ENCODE results near the gene HTR5A.

Gene HTR5A

GRCh38 chr7:155048006-155048405 lies 22.1 kb upstream of the HTR5A start:
- Histone ChIP-seq H3K9me3 (replicated peaks in 1 of 2; ENCODE audit: control insufficient read depth in 2 of 2, insufficient read depth in 1 of 2, low read depth in 1 of 2, low read length in 2 of 2) (no peaks in the 10 kb centered on the region), H4K91ac (ENCODE audit: low read depth, low read length, poor library complexity) (no peak overlapping the region), H2BK120ac (ENCODE audit: low read depth, low read length) (no peak overlapping the region), H3K9ac (ENCODE audit: low read depth, low read length, poor library complexity) (no peak overlapping the region), H3K23ac (ENCODE audit: low read depth, low read length, poor library complexity) (no peak overlapping the region), H3K4me2 (ENCODE audit: insufficient read depth, low read length, poor library complexity, severe bottlenecking) (no peak overlapping the region), H4K8ac (ENCODE audit: low read depth, low read length) (no peak overlapping the region), H3K36me3 (replicated peaks in 1 of 2; ENCODE audit: control insufficient read depth in 2 of 2, insufficient read depth in 2 of 2, low read length in 2 of 2) (no peaks in the 10 kb centered on the region), H2BK15ac (ENCODE audit: low read length) (no peak overlapping the region), H3K27me3 (ENCODE audit: control insufficient read depth in 3 of 3, insufficient read depth in 3 of 3, low read depth in 1 of 3, low read length in 3 of 3) (peaks cover 0 to 4% (median 0%) of the 10 kb centered on the region in 3 experiments), H3K14ac (ENCODE audit: low read length) (no peak overlapping the region), H3K4me1 (ENCODE audit: control insufficient read depth in 2 of 2, insufficient read depth in 1 of 2, low read depth in 1 of 2, low read length in 2 of 2) (peaks cover 0 to 2% of the 10 kb centered on the region in 2 donors), H2AFZ (ENCODE audit: low read length) (no peak overlapping the region), H3K18ac (ENCODE audit: low read length) (no peak overlapping the region), H2BK12ac (ENCODE audit: low read length) (no peak overlapping the region), H3K79me1 (ENCODE audit: low read depth, low read length) (no peaks in the 10 kb centered on the region), H2BK5ac (ENCODE audit: low read length) (no peak overlapping the region), H3K4me3 (ENCODE audit: low read length in 2 of 2) (no peak overlapping the region), H2AK5ac (ENCODE audit: low read depth, low read length) (no peak overlapping the region), H3K4ac (ENCODE audit: low read length) (no peak overlapping the region), H3K27ac (replicated peaks; ENCODE audit: low read length) (no peak overlapping the region)
- no CpG with 5 or more reads among the region's 4 CpGs for WGBS, 2 donors (ENCODE audit: extremely low coverage in 2 of 2, insufficient read length in 2 of 2, insufficient replicate concordance in 1 of 2)
- no peak for DNase-seq (ENCODE audit: low spot score)

DNA sequence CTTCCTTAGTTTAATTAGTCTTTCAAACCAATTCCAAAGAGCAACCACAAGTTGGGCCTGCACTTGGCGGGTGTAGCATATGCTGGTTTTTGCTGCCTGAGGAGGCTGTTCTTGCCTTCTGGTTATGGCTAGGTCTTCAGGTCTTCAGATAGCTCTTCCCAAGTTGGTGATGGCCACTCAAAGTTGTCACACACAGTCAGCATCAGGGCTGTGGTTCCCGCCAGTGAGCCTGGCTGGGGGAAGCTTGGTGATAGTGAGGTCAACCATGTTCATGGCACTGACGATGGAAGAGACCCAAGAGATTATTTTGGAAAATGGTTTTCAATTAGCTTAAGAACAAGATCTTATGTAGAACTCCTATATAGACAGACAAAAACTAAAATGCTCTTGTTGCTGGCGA lies 18.8 kb upstream of the HTR5A start:
- Histone ChIP-seq H3K14ac (ENCODE audit: low read length) (no peak overlapping the region), H3K4me2 (ENCODE audit: insufficient read depth, low read length, poor library complexity, severe bottlenecking) (no peak overlapping the region), H2BK120ac (ENCODE audit: low read depth, low read length) (no peak overlapping the region), H3K23ac (ENCODE audit: low read depth, low read length, poor library complexity) (no peak overlapping the region), H3K9ac (ENCODE audit: low read depth, low read length, poor library complexity) (no peak overlapping the region), H3K4ac (ENCODE audit: low read length) (no peak overlapping the region), H4K91ac (ENCODE audit: low read depth, low read length, poor library complexity) (no peak overlapping the region), H3K79me1 (ENCODE audit: low read depth, low read length) (no peaks in the 10 kb centered on the region), H3K9me3 (replicated peaks in 1 of 2; ENCODE audit: control insufficient read depth in 2 of 2, insufficient read depth in 1 of 2, low read depth in 1 of 2, low read length in 2 of 2) (peaks cover 0 to 2% of the 10 kb centered on the region in 2 donors), H3K18ac (ENCODE audit: low read length) (no peak overlapping the region), H3K27ac (replicated peaks; ENCODE audit: low read length) (no peak overlapping the region), H2AK5ac (ENCODE audit: low read depth, low read length) (no peak overlapping the region), H3K4me1 (ENCODE audit: control insufficient read depth in 2 of 2, insufficient read depth in 1 of 2, low read depth in 1 of 2, low read length in 2 of 2) (peaks cover 0 to 2% of the 10 kb centered on the region in 2 donors), H2BK5ac (ENCODE audit: low read length) (no peak overlapping the region), H3K4me3 (ENCODE audit: low read length in 2 of 2) (no peak overlapping the region), H3K27me3 (ENCODE audit: control insufficient read depth in 3 of 3, insufficient read depth in 3 of 3, low read depth in 1 of 3, low read length in 3 of 3) (peaks cover 0 to 8% (median 0%) of the 10 kb centered on the region in 3 experiments), H3K36me3 (replicated peaks in 1 of 2; ENCODE audit: control insufficient read depth in 2 of 2, insufficient read depth in 2 of 2, low read length in 2 of 2) (no peaks in the 10 kb centered on the region), H4K8ac (ENCODE audit: low read depth, low read length) (no peak overlapping the region), H2BK12ac (ENCODE audit: low read length) (no peak overlapping the region), H2AFZ (ENCODE audit: low read length) (no peak overlapping the region), H2BK15ac (ENCODE audit: low read length) (no peak overlapping the region)
- no peak for DNase-seq (ENCODE audit: low spot score)
- no CpG with 5 or more reads among the region's 4 CpGs for WGBS, 2 donors (ENCODE audit: extremely low coverage in 2 of 2, insufficient read length in 2 of 2, insufficient replicate concordance in 1 of 2)

GRCh38 chr7:155053002-155053401 lies 17.1 kb upstream of the HTR5A start:
- H4K8ac ChIP-seq (ENCODE audit: low read depth, low read length) = no peak overlapping the region
- H3K18ac ChIP-seq (ENCODE audit: low read length) = no peak overlapping the region
- no peak overlapping the region for H2AFZ ChIP-seq (ENCODE audit: low read length)
- no peak overlapping the region for H3K4me2 ChIP-seq (ENCODE audit: insufficient read depth, low read length, poor library complexity, severe bottlenecking)
- no peak overlapping the region for H2BK15ac ChIP-seq (ENCODE audit: low read length)
- H3K79me1 ChIP-seq (ENCODE audit: low read depth, low read length) = no peaks in the 10 kb centered on the region
- WGBS, 2 donors (ENCODE audit: extremely low coverage in 2 of 2, insufficient read length in 2 of 2, insufficient replicate concordance in 1 of 2) = no CpG with 5 or more reads among the region's 12 CpGs
- no peak overlapping the region for H2BK12ac ChIP-seq (ENCODE audit: low read length)
- no peak overlapping the region for H3K23ac ChIP-seq (ENCODE audit: low read depth, low read length, poor library complexity)
- H3K27me3 ChIP-seq (ENCODE audit: control insufficient read depth in 3 of 3, insufficient read depth in 3 of 3, low read depth in 1 of 3, low read length in 3 of 3) = peaks cover 0 to 8% (median 0%) of the 10 kb centered on the region in 3 experiments
- H3K4me3 ChIP-seq (ENCODE audit: low read length in 2 of 2) = no peak overlapping the region
- H3K4ac ChIP-seq (ENCODE audit: low read length) = no peak overlapping the region
- no peak overlapping the region for H2AK5ac ChIP-seq (ENCODE audit: low read depth, low read length)
- no peak overlapping the region for H2BK5ac ChIP-seq (ENCODE audit: low read length)
- H3K36me3 ChIP-seq (replicated peaks in 1 of 2; ENCODE audit: control insufficient read depth in 2 of 2, insufficient read depth in 2 of 2, low read length in 2 of 2) = no peaks in the 10 kb centered on the region
- no peak for DNase-seq (ENCODE audit: low spot score)
- H3K14ac ChIP-seq (ENCODE audit: low read length) = no peak overlapping the region
- no peak overlapping the region for H2BK120ac ChIP-seq (ENCODE audit: low read depth, low read length)
- no peak overlapping the region for H4K91ac ChIP-seq (ENCODE audit: low read depth, low read length, poor library complexity)
- H3K4me1 ChIP-seq (ENCODE audit: control insufficient read depth in 2 of 2, insufficient read depth in 1 of 2, low read depth in 1 of 2, low read length in 2 of 2) = peaks cover 0 to 2% of the 10 kb centered on the region in 2 donors
- H3K27ac ChIP-seq (replicated peaks; ENCODE audit: low read length) = no peak overlapping the region
- no peak overlapping the region for H3K9ac ChIP-seq (ENCODE audit: low read depth, low read length, poor library complexity)
- peaks cover 0 to 2% of the 10 kb centered on the region in 2 donors for H3K9me3 ChIP-seq (replicated peaks in 1 of 2; ENCODE audit: control insufficient read depth in 2 of 2, insufficient read depth in 1 of 2, low read depth in 1 of 2, low read length in 2 of 2)

GRCh38 chr7:155054761-155055160 lies 15.4 kb upstream of the HTR5A start:
- 100% methylated on average over 1 of the region's 2 CpGs; no CpG with 5 or more reads in 1 of the 2 donors for WGBS, 2 donors (ENCODE audit: extremely low coverage in 2 of 2, insufficient read length in 2 of 2, insufficient replicate concordance in 1 of 2)
- Histone ChIP-seq H3K18ac (ENCODE audit: low read length) (no peak overlapping the region), H3K14ac (ENCODE audit: low read length) (no peak overlapping the region), H4K91ac (ENCODE audit: low read depth, low read length, poor library complexity) (no peak overlapping the region), H3K4me3 (ENCODE audit: low read length in 2 of 2) (no peak overlapping the region), H3K9me3 (replicated peaks in 1 of 2; ENCODE audit: control insufficient read depth in 2 of 2, insufficient read depth in 1 of 2, low read depth in 1 of 2, low read length in 2 of 2) (peaks cover 0 to 2% of the 10 kb centered on the region in 2 donors), H2BK120ac (ENCODE audit: low read depth, low read length) (no peak overlapping the region), H2BK12ac (ENCODE audit: low read length) (no peak overlapping the region), H3K36me3 (replicated peaks in 1 of 2; ENCODE audit: control insufficient read depth in 2 of 2, insufficient read depth in 2 of 2, low read length in 2 of 2) (no peaks in the 10 kb centered on the region), H3K9ac (ENCODE audit: low read depth, low read length, poor library complexity) (no peak overlapping the region), H2AK5ac (ENCODE audit: low read depth, low read length) (no peak overlapping the region), H3K27ac (replicated peaks; ENCODE audit: low read length) (no peak overlapping the region), H3K79me1 (ENCODE audit: low read depth, low read length) (no peaks in the 10 kb centered on the region), H2BK15ac (ENCODE audit: low read length) (no peak overlapping the region), H3K23ac (ENCODE audit: low read depth, low read length, poor library complexity) (no peak overlapping the region), H3K4ac (ENCODE audit: low read length) (no peak overlapping the region), H2BK5ac (ENCODE audit: low read length) (no peak overlapping the region), H3K4me2 (ENCODE audit: insufficient read depth, low read length, poor library complexity, severe bottlenecking) (no peak overlapping the region), H3K27me3 (ENCODE audit: control insufficient read depth in 3 of 3, insufficient read depth in 3 of 3, low read depth in 1 of 3, low read length in 3 of 3) (peaks cover 0 to 8% (median 0%) of the 10 kb centered on the region in 3 experiments), H3K4me1 (ENCODE audit: control insufficient read depth in 2 of 2, insufficient read depth in 1 of 2, low read depth in 1 of 2, low read length in 2 of 2) (peaks cover 0 to 4% of the 10 kb centered on the region in 2 donors), H4K8ac (ENCODE audit: low read depth, low read length) (no peak overlapping the region), H2AFZ (ENCODE audit: low read length) (no peak overlapping the region)
- no peak for DNase-seq (ENCODE audit: low spot score)

Data from neuronal stem cell (in vitro differentiated cells).